Measurements from ENCODE around the gene IRF2BP2.
A peak's percentile ranks its signal among the peaks of the same experiment; 100 is the strongest.

IRF2BP2 gene

GRCh38 chr1:234556245-234556943 lies 53.6 kb downstream of the IRF2BP2 start:
- DNase-seq (ENCODE audit: low read depth), result no peak

- no peak for DNase-seq (ENCODE audit: low read depth)
Observed at GRCh38 chr1:234555390-234556024, 54.5 kb downstream of the IRF2BP2 start.

- peak; percentile 50 for DNase-seq (ENCODE audit: low read depth)
Observed at GRCh38 chr1:234554698-234555311, 55.2 kb downstream of the IRF2BP2 start.
